Measurements from ENCODE around the gene PSTPIP1. TPM values are rescaled to one million over a fixed set of nuclear protein-coding genes. Genes with fewer than 3 reads are reported as not detected.

The PSTPIP1 gene
- total and polyA plus RNA-seq, 2 of the 8 experiments (the other 6 are each of a cell fraction or from before 2014, with no cell fraction given): 1.6 to 1.8 TPM

GRCh38 chr15:77052556-77052955 lies 57.6 kb downstream of the PSTPIP1 start:
- 84% methylated on average over 2 of the region's 2 CpGs; no CpG with 5 or more reads in 1 of the 2 experiments for WGBS, 2 experiments (ENCODE audit: extremely low coverage in 1 of 2, insufficient coverage in 1 of 2, insufficient read length in 1 of 2, insufficient replicate concordance in 2 of 2, low coverage in 1 of 2, low lambda C conversion rate in 2 of 2, missing lambda C conversion rate in 1 of 2)
- Histone ChIP-seq H3K23ac (ENCODE audit: insufficient read length) (no peak overlapping the region), H3K23me2 (ENCODE audit: low read depth, low read length) (no peaks in the 10 kb centered on the region), H4K91ac (replicated peaks; ENCODE audit: insufficient read length, low read length) (no peak overlapping the region), H3K4me1 (replicated peaks in 1 of 4; ENCODE audit: control insufficient read depth in 3 of 4, insufficient read depth in 4 of 4, low read length in 3 of 4) (peaks cover 0 to 5% (median 2%) of the 10 kb centered on the region in 4 experiments; a peak in 3 of 7 replicates), H3K27ac (ENCODE audit: low read depth, low read length) (no peak overlapping the region), H3K9ac (replicated peaks in 1 of 4; ENCODE audit: extremely low read depth in 1 of 4, low read depth in 3 of 4, low read length in 3 of 4) (no peak overlapping the region), H3K4me3 (ENCODE audit: extremely low read depth in 1 of 4, insufficient read depth in 2 of 4, low read depth in 3 of 4, low read length in 4 of 4) (no peak overlapping the region), H2AK5ac (ENCODE audit: low read depth, low read length) (no peak overlapping the region), H3K14ac (ENCODE audit: insufficient read length) (no peak overlapping the region), H2BK20ac (ENCODE audit: low read length) (no peak overlapping the region), H4K8ac (ENCODE audit: extremely low read depth, insufficient read depth, low read length) (no peak overlapping the region), H3K56ac (replicated peaks; ENCODE audit: insufficient read length, low read depth, low read length) (no peak overlapping the region), H3K4me2 (ENCODE audit: insufficient read depth in 1 of 2, low read depth in 2 of 2, low read length in 2 of 2) (no peak overlapping the region), H3K27me3 (replicated peaks in 1 of 4; ENCODE audit: control insufficient read depth in 3 of 4, extremely low read depth in 1 of 4, insufficient read depth in 3 of 4, low read length in 3 of 4) (no peaks in the 10 kb centered on the region), H2BK120ac (replicated peaks; ENCODE audit: low read depth, low read length) (no peak overlapping the region), H2AFZ (ENCODE audit: low read length) (no peak overlapping the region), H3K36me3 (ENCODE audit: control insufficient read depth in 2 of 4, insufficient read depth in 4 of 4, low read length in 3 of 4) (peaks cover 0 to 15% (median 9%) of the 10 kb centered on the region in 4 experiments; a peak in 6 of 8 replicates), H3K79me2 (ENCODE audit: control insufficient read depth in 1 of 2, insufficient read depth in 2 of 2, low read length in 2 of 2) (peaks cover 0 to 16% of the 10 kb centered on the region in 2 experiments; a peak in 2 of 4 replicates), H2BK12ac (ENCODE audit: low read depth, low read length) (no peak overlapping the region), H3K79me1 (ENCODE audit: low read depth, low read length) (no peaks in the 10 kb centered on the region), H2BK15ac (ENCODE audit: low read length) (no peak overlapping the region), H2BK5ac (ENCODE audit: low read depth, low read length) (no peak overlapping the region), H4K20me1 (replicated peaks in 1 of 2; ENCODE audit: control insufficient read depth in 1 of 2, insufficient read depth in 2 of 2, low read length in 2 of 2) (peaks cover 1 to 6% of the 10 kb centered on the region in 2 experiments), H3K9me3 (ENCODE audit: insufficient read depth in 2 of 2, low read depth in 1 of 2, low read length in 1 of 2) (no peaks in the 10 kb centered on the region), H3K18ac (ENCODE audit: extremely low read depth, low read length) (no peak overlapping the region), H3K4ac (replicated peaks; ENCODE audit: insufficient read length, low read depth, low read length) (no peak overlapping the region), H4K5ac (ENCODE audit: insufficient read length, low read depth, low read length) (no peak overlapping the region)
- DNase-seq (ENCODE audit: low read depth in 1 of 2, low spot score in 2 of 2) (no peak), FAIRE-seq (no peak)
- ChIA-PET POLR2A (ENCODE audit: partially characterized antibody) (interaction anchor here (1.3 to 1.6 kb wide), 2 partner anchors 10 to 23 kb away, joined by 3 read pairs; no protein-coding TSS in a partner anchor), CTCF (ENCODE audit: partially characterized antibody) (interaction anchor here (0.7 to 3.6 kb wide), 2 partner anchors 18 to 29 kb away, joined by 3 to 27 read pairs; no protein-coding TSS in a partner anchor)
- TF ChIP-seq SIN3A (conservative IDR thresholded peaks at IDR 0.05 in 1 of 2, IDR thresholded peaks at IDR 0.05 in 1 of 2; ENCODE audit: low read depth in 1 of 2, low read length in 2 of 2): no peak
- TF ChIP-seq RBBP5 (IDR thresholded peaks at IDR 0.05; ENCODE audit: borderline replicate concordance, low read depth, low read length): no peak
- TF ChIP-seq CTBP2 (IDR thresholded peaks at IDR 0.05; ENCODE audit: borderline replicate concordance, insufficient read depth, insufficient read length, low read length): no peak
- no peak for TF ChIP-seq RFX5 (IDR thresholded peaks at IDR 0.05; ENCODE audit: borderline replicate concordance, low read depth, low read length)
- no peak for TF ChIP-seq ASH2L (IDR thresholded peaks at IDR 0.05; ENCODE audit: low read length)
- TF ChIP-seq PHF8 (conservative IDR thresholded peaks at IDR 0.05; ENCODE audit: low read depth, low read length): no peak
- no peak for TF ChIP-seq EZH2 (IDR thresholded peaks at IDR 0.05; ENCODE audit: low read depth, low read length, severe bottlenecking)
- TF ChIP-seq, protein P1, sequence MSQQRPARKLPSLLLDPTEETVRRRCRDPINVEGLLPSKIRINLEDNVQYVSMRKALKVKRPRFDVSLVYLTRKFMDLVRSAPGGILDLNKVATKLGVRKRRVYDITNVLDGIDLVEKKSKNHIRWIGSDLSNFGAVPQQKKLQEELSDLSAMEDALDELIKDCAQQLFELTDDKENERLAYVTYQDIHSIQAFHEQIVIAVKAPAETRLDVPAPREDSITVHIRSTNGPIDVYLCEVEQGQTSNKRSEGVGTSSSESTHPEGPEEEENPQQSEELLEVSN (IDR thresholded peaks at IDR 0.05): no peak
